Spinal cord (tissue), 10 donors: ENCODE data around the gene ANKRD33B. TPM values are rescaled to one million over a fixed set of nuclear protein-coding genes. Genes with fewer than 3 reads are reported as not detected.

Source experiments
- DNase-seq, 6 donors: peaks; one replicate each; pipeline versions ENCODE4 v3.0.0 to v3.0.0-alpha.2; 2013 to 2015; ENCODE audit warnings: low spot score in 6 of 6, low read depth in 4 of 6
- H3K27ac ChIP-seq: one replicate; pipeline ENCODE4 v1.5.1; 2013; ENCODE audit warnings: low read depth, low read length, control low read depth
- H3K27me3 ChIP-seq: one replicate; pipeline ENCODE4 v1.6.1; 2013; ENCODE audit warnings: low read length; ENCODE audit not compliant: control insufficient read depth, insufficient read depth
- H3K36me3 ChIP-seq: one replicate; pipeline ENCODE4 v1.6.1; 2013; ENCODE audit warnings: low read length; ENCODE audit not compliant: control insufficient read depth, insufficient read depth
- H3K4me1 ChIP-seq: one replicate; pipeline ENCODE4 v1.6.1; 2013; ENCODE audit warnings: low read length; ENCODE audit not compliant: control insufficient read depth, insufficient read depth
- H3K4me3 ChIP-seq: one replicate; pipeline ENCODE4 v1.5.1; 2013; ENCODE audit warnings: low read depth, low read length, control low read depth
- H3K9me3 ChIP-seq: one replicate; pipeline ENCODE4 v1.6.1; 2013; ENCODE audit warnings: low read length; ENCODE audit not compliant: control insufficient read depth, insufficient read depth
- WGBS: methylation state at CpG from one replicate; pipeline ENCODE4 v1.1.5; 2013; ENCODE audit warnings: missing lambda C conversion rate; ENCODE audit not compliant: insufficient coverage; 5-methylcytosine and 5-hydroxymethylcytosine counted together
- polyA plus RNA-seq, 2 donors: library from polyadenylated mRNA; unstranded; fragments of 120-200 nt; gene quantifications; one replicate each; pipeline ENCODE4 v1.2.1, GENCODE V29; 2013; ENCODE audit not compliant: insufficient read length in 2 of 2
- total RNA-seq, 2 donors: library from RNA; depleted of rRNA in 1 of 2; stranded (reverse); fragments of 120-200 nt in 1 of 2; fragments of >200 nt in 1 of 2; gene quantifications; one replicate each; pipeline versions ENCODE4 v1.2.3 to v1.2.4, GENCODE V29; 2013 to 2014
- donor health status: healthy.

Gene ANKRD33B
- total and polyA plus RNA-seq, 4 donors: 0.93 to 8.1 (median 3.0) TPM

DNA sequence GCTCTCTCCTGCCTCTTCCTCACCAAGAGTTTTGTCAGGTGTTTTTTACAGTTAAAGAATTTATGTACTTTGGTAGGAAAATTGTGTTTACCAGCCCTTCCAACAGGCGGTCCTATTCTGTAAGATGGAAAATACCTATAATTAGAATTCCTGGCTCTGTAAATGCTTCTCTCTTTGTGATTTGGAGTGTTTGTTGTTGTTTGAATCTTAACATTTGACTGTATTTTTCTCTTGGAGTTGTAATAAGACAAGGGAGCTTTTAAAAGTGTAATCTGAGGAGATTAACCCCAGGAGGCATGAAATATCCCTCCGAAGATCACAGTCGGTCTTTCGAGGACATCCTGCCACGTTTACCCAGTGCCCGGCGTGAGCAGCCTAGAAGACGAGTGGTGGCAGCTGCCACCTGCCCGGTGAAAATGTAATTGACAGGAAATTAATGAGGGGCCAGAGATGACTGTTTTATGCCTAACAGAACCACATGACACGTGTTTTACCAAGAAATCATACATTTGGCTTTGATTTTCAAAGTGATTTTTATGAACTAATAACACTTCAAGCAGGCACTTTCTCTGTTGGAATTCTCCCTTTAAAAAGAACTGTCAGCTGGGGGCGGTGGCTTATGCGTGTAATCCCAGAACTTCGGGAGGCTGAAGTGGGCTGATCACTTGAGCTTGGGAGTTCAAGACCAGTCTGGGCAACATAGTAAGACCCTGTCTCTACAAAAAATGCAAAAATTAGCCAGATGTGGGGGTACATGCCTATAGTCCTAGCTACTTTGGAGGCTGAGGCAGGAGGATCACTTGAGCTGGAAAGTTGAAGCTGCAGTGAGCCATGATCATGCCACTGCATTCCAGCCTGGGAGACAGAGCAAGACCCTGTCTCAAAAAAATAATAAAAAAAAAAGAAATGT is 20.0 kb downstream of the ANKRD33B start:
- Histone ChIP-seq H3K4me1 (no peaks in the 10 kb centered on the region), H3K9me3 (no peaks in the 10 kb centered on the region), H3K4me3 (no peak overlapping the region), H3K27ac (no peak overlapping the region), H3K36me3 (no peaks in the 10 kb centered on the region), H3K27me3 (no peaks in the 10 kb centered on the region)
- DNase-seq: no peak
- WGBS: 37% methylated on average over 4 of the region's 13 CpGs

GRCh38 chr5:10584714-10585517 is 21.0 kb downstream of the ANKRD33B start:
- Histone ChIP-seq H3K36me3 (no peaks in the 10 kb centered on the region), H3K27me3 (no peaks in the 10 kb centered on the region), H3K27ac (no peak overlapping the region), H3K4me3 (no peak overlapping the region), H3K9me3 (no peaks in the 10 kb centered on the region), H3K4me1 (no peaks in the 10 kb centered on the region)
- no peak for DNase-seq
- 93% methylated on average over 6 of the region's 8 CpGs for WGBS

DNA sequence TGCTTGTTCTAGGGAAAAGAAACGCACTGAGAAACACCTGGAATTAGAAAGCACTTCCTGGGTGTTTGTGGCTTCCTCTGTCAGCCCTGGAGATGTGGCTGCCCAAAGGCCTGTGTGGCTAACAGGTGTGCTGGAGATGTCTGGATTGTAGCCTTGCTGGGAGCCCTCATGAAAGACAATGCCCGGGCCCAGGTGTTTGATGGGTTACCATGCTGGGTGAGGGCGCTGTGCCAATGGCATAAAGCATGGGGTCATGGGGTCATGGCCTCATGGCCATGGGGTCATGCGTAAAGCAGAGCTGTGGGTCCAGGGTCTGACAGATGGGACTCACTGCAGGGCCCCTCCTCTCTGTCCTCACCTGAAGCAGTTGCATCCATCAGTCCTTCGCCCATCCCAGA is 21.6 kb downstream of the ANKRD33B start:
- DNase-seq: no peak
- Histone ChIP-seq H3K36me3 (no peaks in the 10 kb centered on the region), H3K27ac (no peak overlapping the region), H3K27me3 (no peaks in the 10 kb centered on the region), H3K4me3 (no peak overlapping the region), H3K9me3 (no peaks in the 10 kb centered on the region), H3K4me1 (no peaks in the 10 kb centered on the region)
- WGBS: 92% methylated on average over 5 of the region's 5 CpGs

DNA sequence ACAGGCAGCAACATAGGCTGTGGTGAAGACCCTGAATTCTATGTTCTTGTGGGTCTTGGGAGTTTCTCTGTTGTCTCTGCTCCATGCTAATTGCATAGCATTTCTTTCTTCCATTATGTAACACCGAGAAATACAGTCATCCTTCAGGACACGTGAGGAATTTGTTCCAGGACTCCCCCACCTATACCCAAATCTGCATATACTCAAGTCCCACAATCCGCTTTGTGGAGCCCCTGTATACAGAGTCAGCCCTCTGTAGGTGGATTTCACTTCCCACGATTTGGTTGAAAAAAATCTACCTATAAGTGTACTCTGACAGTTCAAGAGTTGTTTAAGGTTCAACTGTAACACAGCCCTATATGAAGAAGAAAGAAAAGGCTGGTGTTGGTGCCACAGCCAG is 22.1 kb downstream of the ANKRD33B start:
- whole genome bisulfite sequencing: 83% methylated on average over 2 of the region's 4 CpGs
- Histone ChIP-seq H3K36me3 (no peaks in the 10 kb centered on the region), H3K4me1 (no peaks in the 10 kb centered on the region), H3K4me3 (no peak overlapping the region), H3K27me3 (no peaks in the 10 kb centered on the region), H3K9me3 (no peaks in the 10 kb centered on the region), H3K27ac (no peak overlapping the region)
- DNase-seq: no peak

GRCh38 chr5:10586555-10586954 is 22.7 kb downstream of the ANKRD33B start:
- no peak overlapping the region for H3K27ac ChIP-seq
- no peaks in the 10 kb centered on the region for H3K4me1 ChIP-seq
- H3K9me3 ChIP-seq: no peaks in the 10 kb centered on the region
- H3K4me3 ChIP-seq: no peak overlapping the region
- DNase-seq: peak in 1 of 6 donors; percentile 47
- H3K27me3 ChIP-seq: no peaks in the 10 kb centered on the region
- H3K36me3 ChIP-seq: no peaks in the 10 kb centered on the region
- no CpG with 5 or more reads among the region's 1 CpG for WGBS

DNA sequence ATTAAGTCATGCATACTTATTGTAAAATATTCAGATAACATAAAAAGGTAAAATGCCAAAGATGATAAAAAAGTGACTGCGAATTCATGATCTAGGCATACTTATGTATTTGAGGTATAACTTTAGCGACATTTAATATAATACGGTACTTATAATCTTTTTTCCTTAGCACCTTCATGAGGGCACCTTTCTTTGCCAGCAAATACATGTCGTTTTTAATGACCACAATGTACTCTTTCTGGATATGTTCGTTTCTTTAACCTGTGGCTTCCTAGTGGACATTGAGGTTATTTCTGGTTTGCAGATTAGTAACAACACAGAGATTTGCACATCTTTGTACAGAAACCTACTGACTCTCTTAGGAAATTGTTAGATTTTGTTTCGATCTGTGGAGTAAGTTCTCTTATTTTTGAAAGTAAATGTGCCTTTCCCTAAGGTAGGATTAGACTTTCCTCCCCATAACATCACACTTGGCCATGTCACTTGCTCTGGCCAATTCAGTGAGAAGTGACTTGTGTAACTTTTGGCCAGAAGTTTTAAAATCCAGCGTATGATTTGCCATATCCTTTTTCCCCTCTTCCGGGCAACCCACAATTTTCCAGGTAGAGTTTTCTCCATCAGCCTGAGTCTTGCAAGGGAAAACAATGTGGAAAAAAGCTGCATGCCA is 24.4 kb downstream of the ANKRD33B start:
- Histone ChIP-seq H3K9me3 (no peaks in the 10 kb centered on the region), H3K4me1 (no peaks in the 10 kb centered on the region), H3K27me3 (no peaks in the 10 kb centered on the region), H3K4me3 (no peak overlapping the region), H3K27ac (no peak overlapping the region), H3K36me3 (no peaks in the 10 kb centered on the region)
- DNase-seq: no peak
- 100% methylated on average over 2 of the region's 8 CpGs for WGBS

- peak in 1 of 6 donors; percentile 75 for DNase-seq
- WGBS: 50% methylated on average over 8 of the region's 11 CpGs
- no peak overlapping the region for H3K27ac ChIP-seq
Observed at GRCh38 chr5:10588779-10589447, 25.0 kb downstream of the ANKRD33B start.

DNA sequence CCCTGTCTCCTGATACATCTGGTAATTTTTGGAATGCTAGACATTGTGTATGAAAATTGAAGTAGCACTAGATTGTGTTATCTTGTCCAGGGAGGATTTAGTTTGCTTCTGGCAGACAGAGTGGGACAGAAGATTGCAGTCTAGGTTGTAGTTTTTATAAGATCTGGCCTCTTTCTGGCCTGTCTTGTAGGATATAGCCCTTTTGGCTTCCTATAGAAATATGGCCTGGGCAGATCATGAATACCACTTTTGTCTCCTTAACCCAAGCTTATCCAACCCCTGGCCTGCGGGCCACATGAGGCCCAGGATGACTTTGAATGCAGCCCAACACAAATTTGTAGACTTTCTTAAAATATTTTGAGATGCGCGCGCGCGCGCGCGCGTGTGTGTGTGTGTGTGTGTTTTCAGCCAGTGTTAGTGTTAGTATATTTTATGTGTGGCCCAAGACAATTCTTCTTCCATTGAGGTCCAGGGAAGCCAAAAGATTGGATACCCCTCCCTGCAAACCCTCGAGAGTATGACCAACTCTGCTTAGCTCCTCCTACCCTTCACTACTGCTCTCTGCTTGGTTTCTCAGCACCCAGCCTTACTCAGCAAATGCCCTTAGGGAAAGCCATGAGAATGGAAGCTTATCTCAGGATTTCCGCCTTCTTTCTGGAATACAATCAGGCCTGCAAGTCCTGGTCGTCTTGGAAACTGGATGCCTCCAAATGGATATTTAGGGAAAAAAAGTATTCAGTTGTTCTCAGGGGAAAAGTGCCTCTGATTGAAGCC is 26.5 kb downstream of the ANKRD33B start:
- peak in 1 of 6 donors; percentile 54 for DNase-seq
- Histone ChIP-seq H3K27me3 (no peaks in the 10 kb centered on the region), H3K4me1 (no peaks in the 10 kb centered on the region), H3K4me3 (no peak overlapping the region), H3K36me3 (no peaks in the 10 kb centered on the region), H3K27ac (no peak overlapping the region), H3K9me3 (no peaks in the 10 kb centered on the region)
- 28% methylated on average over 2 of the region's 13 CpGs for WGBS

More at GRCh38 chr5:10588779-10589447, 25.0 kb downstream of the ANKRD33B start:
- no peaks in the 10 kb centered on the region for H3K9me3 ChIP-seq
- H3K4me1 ChIP-seq: no peaks in the 10 kb centered on the region
- H3K36me3 ChIP-seq: no peaks in the 10 kb centered on the region
- no peak overlapping the region for H3K4me3 ChIP-seq
- H3K27me3 ChIP-seq: no peaks in the 10 kb centered on the region
